Activated CD8-positive, alpha-beta memory T cell treated with anti-CD3 and anti-CD28 coated beads, Interleukin-2, amount 50 U/mL, for 48 hours (primary cell): ENCODE results near the gene FOXM1.
A peak's percentile ranks its signal among the peaks of the same experiment; 100 is the strongest.

Experiments
- DNase-seq: peaks from one replicate; pipeline ENCODE4 v3.0.0-alpha.2; 2020

FOXM1 gene, protein sequence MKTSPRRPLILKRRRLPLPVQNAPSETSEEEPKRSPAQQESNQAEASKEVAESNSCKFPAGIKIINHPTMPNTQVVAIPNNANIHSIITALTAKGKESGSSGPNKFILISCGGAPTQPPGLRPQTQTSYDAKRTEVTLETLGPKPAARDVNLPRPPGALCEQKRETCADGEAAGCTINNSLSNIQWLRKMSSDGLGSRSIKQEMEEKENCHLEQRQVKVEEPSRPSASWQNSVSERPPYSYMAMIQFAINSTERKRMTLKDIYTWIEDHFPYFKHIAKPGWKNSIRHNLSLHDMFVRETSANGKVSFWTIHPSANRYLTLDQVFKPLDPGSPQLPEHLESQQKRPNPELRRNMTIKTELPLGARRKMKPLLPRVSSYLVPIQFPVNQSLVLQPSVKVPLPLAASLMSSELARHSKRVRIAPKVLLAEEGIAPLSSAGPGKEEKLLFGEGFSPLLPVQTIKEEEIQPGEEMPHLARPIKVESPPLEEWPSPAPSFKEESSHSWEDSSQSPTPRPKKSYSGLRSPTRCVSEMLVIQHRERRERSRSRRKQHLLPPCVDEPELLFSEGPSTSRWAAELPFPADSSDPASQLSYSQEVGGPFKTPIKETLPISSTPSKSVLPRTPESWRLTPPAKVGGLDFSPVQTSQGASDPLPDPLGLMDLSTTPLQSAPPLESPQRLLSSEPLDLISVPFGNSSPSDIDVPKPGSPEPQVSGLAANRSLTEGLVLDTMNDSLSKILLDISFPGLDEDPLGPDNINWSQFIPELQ

DNA sequence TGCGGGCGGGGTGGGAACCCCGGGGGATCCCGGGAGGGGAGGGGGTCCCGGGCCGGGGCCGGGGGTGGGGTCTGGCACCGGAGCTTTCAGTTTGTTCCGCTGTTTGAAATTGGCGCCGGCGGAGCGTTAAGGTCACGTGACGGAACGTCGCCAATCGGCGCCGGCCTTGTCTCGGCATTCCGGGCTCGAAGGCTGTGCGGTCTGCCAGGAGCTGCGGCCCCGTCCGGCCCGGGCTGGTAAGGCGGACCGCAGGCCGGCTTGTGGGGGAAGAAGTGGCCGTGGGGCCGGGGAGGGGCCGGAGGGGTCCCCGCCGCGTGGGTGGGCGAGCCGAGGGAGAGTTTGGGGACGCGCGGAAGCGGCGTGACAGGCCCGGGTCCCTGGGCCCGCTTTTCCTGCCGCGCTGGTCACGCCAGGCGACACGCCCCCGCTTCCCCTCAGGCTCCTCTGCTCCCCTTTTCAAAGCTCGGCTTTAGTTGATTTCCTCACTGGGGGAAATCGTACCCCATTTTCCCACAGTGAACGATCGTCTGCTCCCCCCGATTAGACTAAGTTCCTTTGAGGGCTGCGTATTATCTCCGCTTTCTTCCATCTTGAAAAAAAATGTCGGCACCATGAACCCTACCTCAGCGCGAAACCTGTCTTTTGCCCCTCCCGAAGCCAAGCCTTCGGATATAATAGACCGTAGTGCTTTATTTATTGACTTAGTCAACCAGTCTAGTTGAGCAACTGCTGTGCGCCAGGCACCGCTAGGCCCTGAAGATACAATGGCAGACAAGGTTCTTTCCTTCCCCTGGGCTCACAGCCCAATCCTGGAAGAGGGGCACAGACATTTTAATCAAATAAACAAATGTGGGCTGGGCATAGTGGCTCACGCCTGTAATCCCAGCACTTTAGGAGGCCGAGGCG, at the start of gene FOXM1, which contains the start of gene RHNO1:
TSS of gene FOXM1 (minus strand) at position 128 of the 906 bp plus-strand sequence. CDS start 2,696 bp downstream, outside the sequence.
TSS of gene RHNO1 (plus strand) at position 177 of the 906 bp plus-strand sequence. CDS start 8,144 bp downstream, outside the sequence.
- peak; percentile 92 for DNase-seq

- DNase-seq = no peak
Observed at GRCh38 chr12:2925322-2925995, 48.5 kb upstream of the FOXM1 start.

- no peak for DNase-seq
Observed at GRCh38 chr12:2924019-2924418, 47.0 kb upstream of the FOXM1 start.

DNA sequence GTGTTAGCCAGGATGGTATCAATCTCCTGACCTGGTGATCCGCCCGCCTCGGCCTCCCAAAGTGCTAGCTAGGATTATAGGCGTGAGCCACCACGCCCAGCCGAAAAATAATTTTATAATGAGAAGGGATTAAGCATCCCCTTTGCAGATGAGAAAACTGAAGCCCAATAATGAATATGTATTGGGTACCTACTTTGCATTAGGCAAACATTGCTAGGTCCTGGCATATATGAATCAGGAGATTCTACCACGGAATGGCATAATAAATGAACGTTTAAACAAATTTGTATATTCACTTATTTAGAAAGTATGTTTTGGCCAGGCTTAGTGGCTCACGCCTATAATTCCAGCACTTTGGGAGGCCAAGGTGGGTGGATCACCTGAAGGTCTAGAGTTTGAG, 46.1 kb upstream of the FOXM1 start:
- DNase-seq = no peak

DNA sequence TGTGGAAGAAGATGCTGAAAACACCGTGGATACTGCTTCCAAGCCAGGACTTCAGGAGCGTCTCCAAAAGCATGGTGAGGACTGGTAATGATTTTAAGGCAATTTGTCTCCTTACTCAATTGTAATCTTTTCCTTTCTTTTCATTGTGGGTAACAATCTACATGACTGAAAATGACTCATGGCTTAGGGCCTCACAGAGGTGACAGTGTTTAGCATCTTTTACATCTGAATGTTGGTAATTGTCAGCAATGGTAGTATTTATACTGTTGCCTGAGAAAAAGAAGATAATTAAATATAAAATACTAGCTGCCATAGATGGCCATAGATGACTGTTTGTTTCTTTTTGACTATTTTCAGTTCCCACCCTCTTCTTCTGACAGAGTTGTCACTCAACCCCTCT, 45.4 kb upstream of the FOXM1 start:
- DNase-seq = no peak

DNA sequence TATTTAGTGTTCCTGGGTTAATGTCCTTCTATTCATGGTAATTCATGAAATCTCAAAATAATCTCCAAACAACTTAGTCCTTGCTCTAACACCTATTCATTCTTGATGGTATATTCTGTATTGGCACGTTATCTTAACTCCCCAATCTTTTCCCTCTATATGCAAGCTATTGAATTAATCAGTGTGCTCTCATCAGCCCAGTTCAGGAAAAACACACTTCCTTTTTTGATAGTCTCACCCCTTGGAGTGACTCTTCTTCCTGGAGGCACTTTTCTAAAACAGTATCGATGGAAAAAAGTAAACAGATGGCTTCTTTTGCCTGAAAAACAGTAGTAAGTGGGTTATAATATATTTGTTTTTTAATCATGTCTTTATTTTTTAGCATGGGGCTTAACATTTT, 42.3 kb upstream of the FOXM1 start:
- DNase-seq = no peak

- no peak for DNase-seq
Observed at GRCh38 chr12:2912216-2912575, 35.2 kb upstream of the FOXM1 start.

- DNase-seq = no peak
Observed at GRCh38 chr12:2904260-2904659, 27.3 kb upstream of the FOXM1 start.

DNA sequence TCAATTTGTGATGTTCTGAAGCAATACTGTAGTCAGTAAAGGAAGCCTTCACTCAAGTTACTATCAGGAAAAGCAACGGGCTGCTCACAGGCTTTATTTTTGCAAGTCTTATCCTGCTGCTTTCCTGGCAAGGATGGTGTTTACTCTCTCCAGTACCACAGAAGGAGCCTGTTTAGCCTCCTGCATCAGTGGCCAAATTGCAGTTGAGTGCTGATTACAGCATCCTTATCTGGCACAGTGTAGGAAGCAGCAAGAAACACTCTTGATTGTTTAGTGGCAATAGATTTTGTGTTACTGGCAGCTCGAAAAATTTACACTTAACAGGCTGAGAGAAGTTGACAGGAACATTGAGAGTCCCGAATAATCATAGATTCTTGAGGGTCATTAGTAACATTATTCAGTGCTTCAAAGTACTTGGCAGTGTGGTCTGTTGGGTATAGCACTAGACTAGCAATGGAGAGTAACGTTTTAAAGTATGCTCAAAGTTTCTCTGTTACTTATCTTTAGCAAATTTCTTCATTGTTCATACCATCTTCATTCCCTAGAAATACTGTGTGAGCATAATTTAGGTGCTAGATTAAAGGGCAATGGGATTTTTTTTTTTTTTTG, 25.4 kb upstream of the FOXM1 start:
- DNase-seq = no peak

DNA sequence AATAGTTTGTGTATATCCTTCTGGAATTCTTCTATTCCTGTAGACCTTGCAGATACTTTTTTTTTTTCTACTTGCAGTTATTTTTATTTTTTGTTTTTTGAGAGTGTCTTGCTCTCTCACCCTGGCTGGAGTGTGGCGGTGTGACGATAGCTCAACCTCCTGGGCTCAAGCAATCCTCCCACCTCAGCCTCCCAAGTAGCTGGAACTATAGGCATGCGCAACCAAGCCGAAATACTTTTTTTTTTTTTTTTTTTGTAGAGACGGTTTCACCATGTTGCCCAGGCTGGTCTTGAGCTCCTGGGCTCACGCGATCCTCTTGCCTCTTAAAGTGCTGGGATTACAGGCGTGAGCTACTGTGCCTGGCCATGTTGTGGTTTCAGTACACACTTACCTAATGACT, 23.7 kb upstream of the FOXM1 start:
- no peak for DNase-seq

DNA sequence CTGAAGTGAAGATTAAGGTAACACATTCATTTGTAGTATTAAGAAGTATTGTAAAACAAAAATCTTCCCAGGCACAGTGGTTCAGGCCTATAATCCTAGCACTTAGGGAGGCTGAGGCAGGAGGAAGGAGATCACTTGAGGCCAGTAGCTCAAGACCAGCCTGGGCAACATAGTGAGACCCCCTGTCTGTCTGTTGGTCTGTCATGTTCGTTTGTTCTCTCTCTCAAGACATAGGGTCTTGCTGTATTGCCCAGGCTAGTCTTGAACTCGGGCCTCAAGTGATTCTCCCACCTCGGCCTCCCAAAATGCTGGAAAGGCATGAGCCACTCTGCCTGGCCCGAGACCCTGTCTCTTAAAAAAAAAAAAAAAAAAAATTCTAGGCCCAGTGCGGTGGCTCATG, 20.4 kb upstream of the FOXM1 start:
- DNase-seq = no peak

DNA sequence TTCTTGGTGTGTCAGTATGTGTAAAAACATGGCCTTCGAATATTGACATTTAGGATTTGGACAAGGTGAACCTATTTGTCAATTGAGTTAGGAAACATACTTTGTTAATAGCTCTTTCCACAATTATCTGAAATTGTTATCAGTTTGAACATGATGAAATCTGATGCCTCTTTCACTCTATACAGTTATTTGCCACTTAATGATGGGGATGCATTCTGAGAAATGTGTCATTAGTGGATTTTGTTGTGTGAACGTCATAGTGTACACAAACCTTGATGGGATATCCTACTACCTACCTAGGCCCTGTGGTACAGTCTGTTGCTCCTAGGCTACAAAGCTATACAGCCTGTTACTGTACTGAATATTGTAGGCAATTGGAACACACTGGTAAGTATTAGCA, 18.5 kb upstream of the FOXM1 start:
- no peak for DNase-seq

DNA sequence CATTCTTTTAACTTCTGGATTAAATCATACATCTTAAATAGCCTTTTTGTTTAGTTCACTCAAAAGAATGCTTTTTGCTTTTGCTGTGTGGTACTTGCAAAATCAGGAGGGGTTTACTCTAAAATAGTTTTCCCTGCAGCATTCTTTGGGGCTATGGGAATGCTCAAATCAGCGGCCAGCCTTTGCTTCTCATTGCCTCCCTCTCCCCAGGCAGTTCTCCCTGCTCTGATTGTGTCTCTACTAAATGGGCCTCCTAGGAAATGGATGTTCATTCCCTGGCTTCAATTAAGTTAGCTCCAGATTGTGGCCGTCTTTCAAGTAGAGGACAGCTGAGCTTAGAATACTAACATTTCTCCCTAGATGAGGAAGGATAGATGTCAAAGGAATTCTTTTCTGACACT, 18.1 kb upstream of the FOXM1 start:
- no peak for DNase-seq

GRCh38 chr12:2893007-2893406, 16.0 kb upstream of the FOXM1 start:
- DNase-seq = no peak

DNA sequence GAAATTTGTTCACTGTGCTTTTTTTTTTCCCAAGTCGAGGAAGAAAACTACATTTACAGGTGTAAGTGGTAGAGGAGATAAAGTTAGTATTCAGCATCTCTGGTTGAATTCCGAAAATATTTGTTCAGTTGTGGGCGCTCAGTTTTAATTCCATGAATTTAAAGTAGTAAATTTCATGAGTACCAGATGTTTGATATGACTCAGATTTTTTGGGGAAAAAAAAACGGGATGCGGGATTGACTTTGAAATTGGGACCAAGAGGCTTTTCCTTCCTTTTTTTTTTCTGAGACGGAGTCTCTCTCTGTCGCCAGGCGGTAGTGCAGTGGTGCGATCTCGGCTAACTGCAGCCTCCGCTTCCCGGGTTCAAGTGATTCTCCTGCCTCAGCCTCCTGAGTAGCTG, 15.3 kb upstream of the FOXM1 start:
- DNase-seq = no peak

- no peak for DNase-seq
Observed at GRCh38 chr12:2891240-2892053, 14.5 kb upstream of the FOXM1 start.

- peak; percentile 99 for DNase-seq
Observed at GRCh38 chr12:2890388-2891239, 13.6 kb upstream of the FOXM1 start, which contains the start of gene TULP3. TULP3 (plus strand) TSS chr12:2890891; CDS start chr12:2890948, 57 bp downstream.

DNA sequence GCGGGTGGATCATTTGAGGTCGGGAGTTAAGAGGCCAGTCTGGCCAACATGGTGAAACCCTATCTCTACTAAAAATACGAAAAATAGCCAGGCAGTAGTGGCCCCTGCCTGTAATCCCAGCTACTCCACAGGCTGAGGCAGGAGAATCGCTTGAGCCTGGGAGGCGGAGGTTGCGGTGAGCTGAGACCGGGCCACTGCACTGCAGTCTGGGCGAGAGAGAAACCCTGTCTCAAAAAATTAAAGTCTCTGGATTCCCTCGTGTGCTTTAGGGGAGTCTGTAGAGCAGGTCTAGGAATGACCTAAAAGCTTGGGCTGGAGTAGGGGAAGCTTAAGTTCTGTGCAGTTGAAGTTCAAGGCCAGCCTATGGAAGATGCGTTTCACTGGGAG, 13.0 kb upstream of the FOXM1 start:
- no peak for DNase-seq

DNA sequence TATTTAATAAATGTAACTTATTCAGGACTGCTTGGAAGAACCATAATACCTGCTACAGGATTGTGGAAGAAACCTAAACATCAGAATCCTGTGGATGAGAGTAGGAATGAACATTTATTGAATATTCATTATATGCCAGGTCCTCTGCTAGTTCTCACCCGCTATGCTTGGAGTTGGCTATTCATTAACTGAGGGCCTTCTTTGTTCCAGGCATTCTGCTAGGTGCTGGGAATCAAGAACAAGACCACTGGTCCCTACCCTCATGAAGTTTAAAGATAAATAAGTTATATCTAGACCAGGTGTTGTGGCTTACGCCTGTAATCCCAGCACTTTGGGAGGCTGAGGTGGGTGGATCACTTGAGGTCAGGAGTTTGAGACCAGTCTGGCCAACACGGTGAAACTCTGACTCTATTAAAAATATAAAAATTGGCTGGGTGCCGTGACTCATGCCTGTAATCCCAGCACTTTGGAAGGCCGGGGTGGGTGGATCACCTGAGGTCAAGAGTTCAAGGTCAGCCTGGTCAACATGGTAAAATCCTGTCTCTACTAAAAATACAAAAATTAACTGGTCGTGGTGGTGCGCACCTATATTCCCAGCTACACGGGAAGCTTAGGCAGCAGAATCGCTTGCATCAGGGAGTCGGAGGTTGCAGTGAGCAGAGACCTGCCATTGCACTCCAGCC, 9.9 kb upstream of the FOXM1 start:
- DNase-seq = no peak

DNA sequence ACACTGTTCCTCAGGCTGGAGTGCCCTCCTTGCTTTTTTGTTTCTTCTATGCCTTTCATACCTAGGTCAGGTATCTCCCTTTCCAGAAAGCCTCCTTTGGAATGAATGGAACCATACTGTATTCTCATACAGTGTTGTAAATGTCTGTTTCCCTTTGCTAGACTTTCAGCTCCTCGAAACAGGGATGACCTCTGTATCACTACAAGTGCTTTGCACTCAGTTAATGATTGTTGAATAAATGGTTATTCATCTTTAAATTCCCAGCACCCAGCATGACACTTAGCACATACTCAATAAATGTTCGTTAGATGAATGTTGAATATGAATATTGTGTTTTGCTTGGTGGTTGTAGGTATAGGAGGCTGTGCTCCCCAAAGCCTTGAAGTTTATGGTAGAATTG, 7.8 kb upstream of the FOXM1 start:
- no peak for DNase-seq
